Activated CD8-positive, alpha-beta T cell treated with anti-CD3 and anti-CD28 coated beads for 36 hours (primary cell): ENCODE measurements around the gene TBL1X. TPM values are rescaled to one million over a fixed set of nuclear protein-coding genes. Genes with fewer than 3 reads are reported as not detected.

ENCODE experiments used
- ATAC-seq: fragments of 200-7000 bp; cut with Tn5 transposase; one replicate; pipeline ENCODE4 v1.10.0; 2021; ENCODE audit warnings: mild to moderate bottlenecking, moderate library complexity
- CTCF ChIA-PET: fragments of 350-600 bp; sonication (Branson Sonifier 250); formaldehyde crosslinking; loops from one replicate; lab custom pipeline; 2021; ENCODE audit warnings: antibody characterized with exemption; lab: Charles Lee
- POLR2A ChIA-PET: fragments of 350-600 bp; sonication (Branson Sonifier 250); formaldehyde crosslinking; loops from one replicate; lab custom pipeline; 2021; ENCODE audit warnings: antibody characterized with exemption; lab: Charles Lee
- DNase-seq: peaks from one replicate; pipeline ENCODE4 v3.0.0-alpha.2; 2020
- H3K27ac Mint-ChIP-seq: one replicate; pipeline ENCODE4 v1.8.0; 2021; ENCODE audit warnings: mild to moderate bottlenecking, mixed read lengths
- H3K27me3 Mint-ChIP-seq: one replicate; pipeline ENCODE4 v1.8.0; 2021; ENCODE audit warnings: mixed read lengths
- H3K36me3 Mint-ChIP-seq: one replicate; pipeline ENCODE4 v1.8.0; 2021; ENCODE audit warnings: low read depth, mixed read lengths
- H3K4me1 Mint-ChIP-seq: one replicate; pipeline ENCODE4 v1.8.0; 2021; ENCODE audit warnings: low read depth, mixed read lengths
- H3K4me3 Mint-ChIP-seq: one replicate; pipeline ENCODE4 v1.8.0; 2021; ENCODE audit warnings: mild to moderate bottlenecking, moderate library complexity, mixed read lengths
- H3K9me3 Mint-ChIP-seq: one replicate; pipeline ENCODE4 v1.8.0; 2021; ENCODE audit warnings: mixed read lengths
- CTCF ChIP-seq: fragments of 200-600 bp; IDR thresholded peaks from one replicate; pipeline ENCODE4 v1.8.0; 2022; ENCODE audit warnings: antibody characterized with exemption, mild to moderate bottlenecking
- intact Hi-C: fragments of 100-400 bp; cut with micrococcal nuclease; formaldehyde crosslinking; loops from one replicate; pipeline ENCODE4 v1.10.0; 2022
- total RNA-seq, 2 experiments: library from RNA; stranded (reverse); gene quantifications; one replicate each; pipeline ENCODE4 v1.2.3, GENCODE V29; 2021

TBL1X gene
- total RNA-seq, 2 experiments from 2014 or later = 28.9 to 32.0 TPM

- TF ChIP-seq CTCF = no peak
- no peak for DNase-seq
- no peak for ATAC-seq
- H3K36me3 Mint-ChIP-seq = peaks cover 15% of the 10 kb centered on the region
- POLR2A ChIA-PET = no interaction called here
- no peak overlapping the region for H3K4me3 Mint-ChIP-seq
- no peaks in the 10 kb centered on the region for H3K27me3 Mint-ChIP-seq
- CTCF ChIA-PET = no interaction called here
- peaks cover 14% of the 10 kb centered on the region for H3K4me1 Mint-ChIP-seq
- intact Hi-C loops = no loop called here
- H3K9me3 Mint-ChIP-seq = peaks cover 1% of the 10 kb centered on the region
- H3K27ac Mint-ChIP-seq = no peak overlapping the region
Observed at GRCh38 chrX:9682456-9682855, 217.6 kb downstream of the TBL1X start.

GRCh38 chrX:9682861-9683260, 218.0 kb downstream of the TBL1X start:
- POLR2A ChIA-PET = no interaction called here
- no peak overlapping the region for H3K4me3 Mint-ChIP-seq
- intact Hi-C loops = no loop called here
- H3K4me1 Mint-ChIP-seq = peaks cover 10% of the 10 kb centered on the region
- no peak for ATAC-seq
- peaks cover 11% of the 10 kb centered on the region for H3K36me3 Mint-ChIP-seq
- H3K27me3 Mint-ChIP-seq = no peaks in the 10 kb centered on the region
- no peak for DNase-seq
- no peaks in the 10 kb centered on the region for H3K9me3 Mint-ChIP-seq
- H3K27ac Mint-ChIP-seq = no peak overlapping the region
- CTCF ChIA-PET = no interaction called here
- no peak for TF ChIP-seq CTCF

GRCh38 chrX:9683350-9683749, 218.5 kb downstream of the TBL1X start:
- Mint-ChIP-seq H3K9me3 (no peaks in the 10 kb centered on the region), H3K4me1 (peaks cover 5% of the 10 kb centered on the region), H3K4me3 (no peak overlapping the region), H3K27ac (no peak overlapping the region), H3K36me3 (peaks cover 10% of the 10 kb centered on the region), H3K27me3 (no peaks in the 10 kb centered on the region)
- intact Hi-C loops = no loop called here
- no peak for TF ChIP-seq CTCF
- ChIA-PET POLR2A (no interaction called here), CTCF (no interaction called here)
- ATAC-seq (no peak), DNase-seq (no peak)

GRCh38 chrX:9687899-9688298, 223.0 kb downstream of the TBL1X start:
- intact Hi-C loops = no loop called here
- Mint-ChIP-seq H3K4me1 (peaks cover 3% of the 10 kb centered on the region), H3K36me3 (peaks cover 21% of the 10 kb centered on the region), H3K27me3 (no peaks in the 10 kb centered on the region), H3K9me3 (no peaks in the 10 kb centered on the region), H3K4me3 (no peak overlapping the region), H3K27ac (no peak overlapping the region)
- TF ChIP-seq CTCF = no peak
- ATAC-seq (no peak), DNase-seq (no peak)
- ChIA-PET CTCF (no interaction called here), POLR2A (no interaction called here)

- Mint-ChIP-seq H3K27ac (no peak overlapping the region), H3K36me3 (peaks cover 25% of the 10 kb centered on the region)
- ATAC-seq = no peak
Observed at GRCh38 chrX:9688833-9689232, 224.0 kb downstream of the TBL1X start.

More at GRCh38 chrX:9688833-9689232, 224.0 kb downstream of the TBL1X start:
- DNase-seq = no peak
- intact Hi-C loops = no loop called here
- ChIA-PET CTCF (no interaction called here), POLR2A (no interaction called here)
- TF ChIP-seq CTCF = no peak
- Mint-ChIP-seq H3K4me1 (peaks cover 8% of the 10 kb centered on the region), H3K4me3 (no peak overlapping the region), H3K27me3 (no peaks in the 10 kb centered on the region), H3K9me3 (no peaks in the 10 kb centered on the region)
